Cardiac muscle cell (in vitro differentiated cells and primary cell): ENCODE data around the gene PLAC1. TPM values are rescaled to one million over a fixed set of nuclear protein-coding genes. Genes with fewer than 3 reads are reported as not detected.

Experiments used
- DNase-seq, 2 donors: peaks; one replicate each; pipeline versions ENCODE4 v3.0.0 to v3.0.0-alpha.2; 2010 to 2017; ENCODE audit warnings: low read depth in 1 of 2, low spot score in 1 of 2
- H3K27ac ChIP-seq: fragments of 200-600 bp; sonication (generic); 2 replicates; pipeline ENCODE4 v1.5.1; 2016
- H3K27me3 ChIP-seq: fragments of 200-600 bp; sonication (generic); 2 replicates; pipeline ENCODE4 v1.6.0; 2016; ENCODE audit warnings: control low read depth
- H3K36me3 ChIP-seq: fragments of 200-600 bp; sonication (generic); 2 replicates; pipeline ENCODE4 v1.5.1; 2016; ENCODE audit warnings: control low read depth
- H3K4me1 ChIP-seq: fragments of 200-600 bp; sonication (generic); 2 replicates; pipeline ENCODE4 v1.8.1; 2017; ENCODE audit warnings: low read depth, mild to moderate bottlenecking, mixed run types
- H3K4me3 ChIP-seq: fragments of 200-600 bp; sonication (generic); 2 replicates; pipeline ENCODE4 v1.5.1; 2016; ENCODE audit warnings: mild to moderate bottlenecking
- H3K9me3 ChIP-seq: fragments of 200-600 bp; sonication (generic); 2 replicates; pipeline ENCODE4 v1.5.1; 2017; ENCODE audit warnings: low read depth, mild to moderate bottlenecking, control low read depth
- CTCF ChIP-seq: IDR thresholded peaks from 2 replicates; pipeline ENCODE4 v1.5.1; 2012; ENCODE audit warnings: low read depth, mild to moderate bottlenecking, low read length
- polyA plus RNA-seq: library from polyadenylated mRNA; unstranded; fragments of >200 nt; fragmentation: Nextera tagmentation; extraction: Ambion mirVana; gene quantifications from 2 replicates; pipeline ENCODE4 v1.2.1, GENCODE V29; 2016
- total RNA-seq: library from RNA; depleted of rRNA; stranded (reverse); fragments of >200 nt; gene quantifications from 2 replicates; pipeline ENCODE4 v1.2.3, GENCODE V29; 2016

The PLAC1 gene
- total and polyA plus RNA-seq, 2 experiments from 2014 or later = 1.2 to 2.0 TPM

GRCh38 chrX:134659761-134660160, 1.5 kb upstream of the PLAC1 start:
- no peaks in the 10 kb centered on the region for H3K9me3 ChIP-seq
- no peak for TF ChIP-seq CTCF
- no peak overlapping the region for H3K27ac ChIP-seq
- no peak for DNase-seq
- no peak overlapping the region for H3K4me3 ChIP-seq
- no peaks in the 10 kb centered on the region for H3K27me3 ChIP-seq
- no peaks in the 10 kb centered on the region for H3K36me3 ChIP-seq
- H3K4me1 ChIP-seq = no peaks in the 10 kb centered on the region

GRCh38 chrX:134658760-134659023, 421 bp upstream of the PLAC1 start:
- Histone ChIP-seq H3K4me3 (no peak overlapping the region), H3K27me3 (no peaks in the 10 kb centered on the region), H3K9me3 (no peaks in the 10 kb centered on the region), H3K27ac (no peak overlapping the region), H3K4me1 (no peaks in the 10 kb centered on the region), H3K36me3 (no peaks in the 10 kb centered on the region)
- TF ChIP-seq CTCF = no peak
- no peak for DNase-seq

GRCh38 chrX:134654398-134655012, 3.8 kb downstream of the PLAC1 start:
- no peaks in the 10 kb centered on the region for H3K9me3 ChIP-seq
- DNase-seq = no peak

GRCh38 chrX:134653835-134654234, 4.4 kb downstream of the PLAC1 start:
- Histone ChIP-seq H3K27me3 (no peaks in the 10 kb centered on the region), H3K36me3 (no peaks in the 10 kb centered on the region), H3K4me3 (no peak overlapping the region), H3K27ac (no peak overlapping the region), H3K9me3 (no peaks in the 10 kb centered on the region), H3K4me1 (no peaks in the 10 kb centered on the region)
- no peak for TF ChIP-seq CTCF
- no peak for DNase-seq

More at GRCh38 chrX:134654398-134655012, 3.8 kb downstream of the PLAC1 start:
- no peak for TF ChIP-seq CTCF
- H3K4me1 ChIP-seq = no peaks in the 10 kb centered on the region
- no peaks in the 10 kb centered on the region for H3K36me3 ChIP-seq
- no peaks in the 10 kb centered on the region for H3K27me3 ChIP-seq
- no peak overlapping the region for H3K27ac ChIP-seq
- no peak overlapping the region for H3K4me3 ChIP-seq

GRCh38 chrX:134650701-134651100, 7.6 kb downstream of the PLAC1 start:
- no peak overlapping the region for H3K27ac ChIP-seq
- DNase-seq = no peak
- H3K9me3 ChIP-seq = no peaks in the 10 kb centered on the region
- no peaks in the 10 kb centered on the region for H3K36me3 ChIP-seq
- H3K4me3 ChIP-seq = no peak overlapping the region
- TF ChIP-seq CTCF = no peak
- H3K4me1 ChIP-seq = no peaks in the 10 kb centered on the region
- no peaks in the 10 kb centered on the region for H3K27me3 ChIP-seq

GRCh38 chrX:134649770-134650169, 8.5 kb downstream of the PLAC1 start:
- H3K27ac ChIP-seq = no peak overlapping the region
- DNase-seq = no peak
- no peak overlapping the region for H3K4me3 ChIP-seq
- H3K9me3 ChIP-seq = no peaks in the 10 kb centered on the region
- no peaks in the 10 kb centered on the region for H3K36me3 ChIP-seq
- H3K27me3 ChIP-seq = no peaks in the 10 kb centered on the region
- H3K4me1 ChIP-seq = no peaks in the 10 kb centered on the region
- TF ChIP-seq CTCF = no peak
